BLaER1 (cell line): ENCODE results near the gene RNPS1.

Experiments
- H3K27ac ChIP-seq: shearing (Covaris generic); formaldehyde crosslinking; 2 replicates; pipeline ENCODE4 v1.8.1; 2022
- H3K27me3 ChIP-seq: shearing (Covaris generic); formaldehyde crosslinking; 2 replicates; pipeline ENCODE4 v1.8.1; 2022
- H3K36me3 ChIP-seq: shearing (Covaris generic); formaldehyde crosslinking; 2 replicates; pipeline ENCODE4 v1.8.1; 2022
- H3K4me1 ChIP-seq: shearing (Covaris generic); formaldehyde crosslinking; 2 replicates; pipeline ENCODE4 v1.8.1; 2022
- H3K4me2 ChIP-seq: shearing (Covaris generic); formaldehyde crosslinking; 2 replicates; pipeline ENCODE4 v1.8.1; 2022
- H3K4me3 ChIP-seq: shearing (Covaris generic); formaldehyde crosslinking; 2 replicates; pipeline ENCODE4 v1.8.1; 2022
- H3K9ac ChIP-seq: shearing (Covaris generic); formaldehyde crosslinking; 2 replicates; pipeline ENCODE4 v1.8.1; 2022
- H3K9me3 ChIP-seq: shearing (Covaris generic); formaldehyde crosslinking; 2 replicates; pipeline ENCODE4 v1.8.1; 2022
- H4K20me1 ChIP-seq: shearing (Covaris generic); formaldehyde crosslinking; 2 replicates; pipeline ENCODE4 v1.8.1; 2022
- Cebpa-rat ChIP-seq: shearing (Covaris generic); IDR thresholded peaks from 2 replicates; pipeline ENCODE4 v1.8.1; 2022

Gene RNPS1, protein sequence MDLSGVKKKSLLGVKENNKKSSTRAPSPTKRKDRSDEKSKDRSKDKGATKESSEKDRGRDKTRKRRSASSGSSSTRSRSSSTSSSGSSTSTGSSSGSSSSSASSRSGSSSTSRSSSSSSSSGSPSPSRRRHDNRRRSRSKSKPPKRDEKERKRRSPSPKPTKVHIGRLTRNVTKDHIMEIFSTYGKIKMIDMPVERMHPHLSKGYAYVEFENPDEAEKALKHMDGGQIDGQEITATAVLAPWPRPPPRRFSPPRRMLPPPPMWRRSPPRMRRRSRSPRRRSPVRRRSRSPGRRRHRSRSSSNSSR

DNA sequence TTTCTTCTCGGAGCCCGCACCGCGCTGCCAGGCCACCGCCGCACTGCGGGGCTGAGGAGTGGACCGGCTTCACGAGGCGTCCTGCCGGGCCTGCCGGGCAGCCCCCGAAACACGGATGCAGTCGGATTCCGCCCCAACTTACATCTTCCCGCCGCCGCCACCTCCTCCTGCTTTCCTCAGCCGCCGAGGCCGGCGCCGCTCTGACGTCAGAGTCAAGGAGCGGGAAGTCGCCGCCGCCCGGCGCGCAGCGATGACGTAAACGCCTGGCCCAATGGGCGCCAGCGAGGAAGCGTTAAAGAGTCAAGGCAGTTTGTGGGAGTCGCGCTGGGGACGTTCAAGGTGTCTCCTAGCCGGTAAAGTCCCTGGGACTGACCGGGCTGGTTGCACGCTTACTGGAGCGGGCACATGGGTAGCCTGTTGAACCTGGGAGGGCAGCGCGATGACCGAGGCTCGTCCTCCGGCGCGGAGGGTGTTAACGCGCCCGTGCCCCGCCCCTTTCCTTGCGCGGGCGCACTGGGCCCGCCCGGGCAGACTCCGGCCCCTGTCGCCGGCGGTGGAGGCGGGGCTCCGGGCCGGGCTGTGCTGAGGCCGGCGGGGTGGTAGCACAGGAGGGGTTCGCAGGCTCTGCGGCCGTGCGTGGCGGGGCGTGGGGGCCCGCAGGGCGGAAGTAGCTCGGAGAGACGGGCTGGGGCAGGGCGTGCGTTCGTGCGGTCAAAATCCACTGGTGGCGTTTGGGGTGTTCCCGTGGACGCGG lies at the start of gene RNPS1:
Gene RNPS1 (minus strand): TSS at position 214 of the 754 bp plus-strand sequence. CDS start 3,483 bp downstream, outside the sequence.
- H3K27ac ChIP-seq, result peak within 1 kb of the TSS; percentile 97

DNA sequence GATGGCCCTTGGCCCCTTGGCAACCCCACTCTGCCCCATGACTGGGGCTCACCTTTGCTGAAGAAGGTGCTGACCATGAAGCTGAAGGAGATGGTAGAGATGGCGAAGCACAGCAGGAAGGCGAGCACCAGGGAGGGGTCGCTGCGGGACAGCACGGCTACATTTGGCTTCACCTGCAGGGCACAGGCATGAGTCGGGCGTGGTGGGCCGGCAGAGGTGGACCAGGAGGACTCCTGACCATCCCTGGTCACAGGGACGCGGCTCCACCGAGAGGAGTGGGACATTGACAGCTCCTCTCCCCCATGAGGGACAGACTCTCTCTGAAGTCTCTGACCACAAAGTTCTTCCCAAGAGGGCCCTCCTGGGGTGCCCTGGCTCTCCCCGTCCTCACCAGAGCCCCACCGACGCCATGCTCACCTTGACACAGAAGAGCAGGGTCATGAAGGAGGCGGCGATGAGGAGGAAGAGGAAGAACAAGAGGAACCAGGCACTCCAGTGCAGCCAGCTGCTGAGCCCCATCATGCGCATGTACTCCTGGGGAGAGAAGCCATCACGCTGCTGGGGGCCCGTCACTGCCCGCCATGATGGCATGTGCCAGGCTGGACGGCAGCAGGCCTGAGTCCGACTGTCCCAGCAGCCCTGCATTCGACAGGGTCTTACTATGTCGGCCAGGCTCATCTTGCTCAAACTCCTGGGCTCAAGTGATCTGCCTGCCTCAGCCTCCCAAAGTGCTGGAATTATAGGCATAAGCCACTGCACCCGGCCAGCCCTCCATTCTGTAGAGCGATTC lies 49.5 kb upstream of the RNPS1 start:
- H3K36me3 ChIP-seq, result peaks cover 16% of the 10 kb centered on the region; the same call in 1 of the 2 replicates
- no peak overlapping the region for H3K4me3 ChIP-seq
- no peaks in the 10 kb centered on the region for H3K27me3 ChIP-seq
- no peak overlapping the region for H3K9ac ChIP-seq
- TF ChIP-seq Cebpa-rat, result no peak
- H3K9me3 ChIP-seq, result no peaks in the 10 kb centered on the region
- no peak overlapping the region for H3K4me2 ChIP-seq
- H3K4me1 ChIP-seq, result peaks cover 14% of the 10 kb centered on the region
- no peak overlapping the region for H3K27ac ChIP-seq
- no peaks in the 10 kb centered on the region for H4K20me1 ChIP-seq

More for the DNA sequence above, at the start of gene RNPS1:
- peak within 1 kb of the TSS; percentile 94 for H3K4me2 ChIP-seq
- 0 out of 2 replicates have a peak, but pooled peaks have one; percentile 26 for TF ChIP-seq Cebpa-rat
- peaks cover 32% of the 10 kb centered on the region for H3K36me3 ChIP-seq
- H4K20me1 ChIP-seq, result peaks cover 70% of the 10 kb centered on the region
- H3K4me3 ChIP-seq, result peak within 1 kb of the TSS; percentile 79
- H3K9ac ChIP-seq, result peak within 1 kb of the TSS; percentile 97
- H3K9me3 ChIP-seq, result no peaks in the 10 kb centered on the region
- peaks cover 34% of the 10 kb centered on the region for H3K4me1 ChIP-seq
- no peaks in the 10 kb centered on the region for H3K27me3 ChIP-seq

DNA sequence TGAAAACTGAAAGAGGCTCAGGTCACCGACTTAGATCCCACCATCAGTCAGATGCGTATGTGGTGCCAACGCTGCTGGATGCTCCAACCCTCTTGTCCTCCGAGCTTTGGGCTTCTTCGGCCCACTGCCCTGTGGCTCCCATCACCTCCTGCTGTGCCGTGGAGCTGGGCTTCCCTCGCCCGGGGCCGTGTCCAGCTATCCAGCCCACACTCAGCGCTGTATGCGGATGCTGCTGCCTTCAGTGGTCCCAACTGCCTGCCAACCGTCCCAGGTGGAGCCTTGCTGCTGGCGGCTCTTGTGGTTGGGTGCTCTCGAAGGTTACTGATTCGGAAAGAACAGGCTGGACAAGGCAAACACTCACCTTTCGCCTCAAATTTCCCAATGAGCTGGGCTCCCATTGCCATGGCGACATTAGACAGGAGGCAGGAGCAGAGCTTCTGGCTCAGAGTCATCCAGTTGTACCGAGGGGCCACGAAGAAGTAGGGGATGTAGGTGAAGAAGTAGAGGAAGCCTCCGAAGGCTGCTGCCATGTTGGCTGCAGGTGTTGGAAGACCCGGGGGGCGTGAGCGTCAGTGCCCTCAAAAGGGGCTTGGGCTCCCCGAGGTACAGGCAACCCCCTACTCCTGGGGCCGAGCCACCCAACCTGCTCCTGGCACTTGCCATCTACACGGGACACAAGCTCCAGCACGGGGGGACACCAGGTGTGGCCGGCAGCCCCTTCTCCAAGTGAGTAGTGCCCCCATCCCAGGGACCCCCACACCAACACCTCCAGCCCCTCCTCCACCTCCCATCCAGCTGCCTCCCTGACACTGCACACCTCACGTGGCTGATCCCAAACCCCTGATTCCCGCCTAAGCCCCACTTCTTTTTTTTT lies 40.4 kb upstream of the RNPS1 start:
- no peaks in the 10 kb centered on the region for H3K4me1 ChIP-seq
- H3K9me3 ChIP-seq, result no peaks in the 10 kb centered on the region
- no peak overlapping the region for H3K27ac ChIP-seq
- H3K9ac ChIP-seq, result no peak overlapping the region
- H3K4me3 ChIP-seq, result no peak overlapping the region
- no peaks in the 10 kb centered on the region for H3K27me3 ChIP-seq
- no peak for TF ChIP-seq Cebpa-rat
- no peak overlapping the region for H3K4me2 ChIP-seq
- H4K20me1 ChIP-seq, result no peaks in the 10 kb centered on the region
- H3K36me3 ChIP-seq, result peaks cover 15% of the 10 kb centered on the region; the same call in 1 of the 2 replicates

DNA sequence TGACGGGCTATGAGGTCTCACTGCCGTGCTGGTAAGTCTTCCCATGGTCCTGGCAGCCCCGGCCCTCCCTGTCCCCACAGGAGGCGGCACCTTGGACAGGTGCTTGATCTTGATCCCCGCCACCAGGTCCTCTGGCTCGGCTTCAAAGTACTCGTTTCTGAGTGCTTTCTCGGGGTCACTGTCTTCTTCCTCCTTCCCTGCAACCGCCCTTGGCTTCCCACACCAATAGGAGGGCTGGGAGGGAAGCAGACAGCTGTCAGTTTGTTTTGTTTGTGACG lies 31.9 kb upstream of the RNPS1 start:
- no peaks in the 10 kb centered on the region for H4K20me1 ChIP-seq
- H3K9me3 ChIP-seq, result no peaks in the 10 kb centered on the region
- H3K27me3 ChIP-seq, result no peaks in the 10 kb centered on the region
- peaks cover 14% of the 10 kb centered on the region; the same call in 1 of the 2 replicates for H3K36me3 ChIP-seq
- H3K9ac ChIP-seq, result peak overlapping the region; percentile 38; the same call in 1 of the 2 replicates
- no peak overlapping the region for H3K4me3 ChIP-seq
- H3K27ac ChIP-seq, result no peak overlapping the region
- H3K4me1 ChIP-seq, result peaks cover 17% of the 10 kb centered on the region
- H3K4me2 ChIP-seq, result peak overlapping the region; percentile 12; the same call in 1 of the 2 replicates
- no peak for TF ChIP-seq Cebpa-rat

DNA sequence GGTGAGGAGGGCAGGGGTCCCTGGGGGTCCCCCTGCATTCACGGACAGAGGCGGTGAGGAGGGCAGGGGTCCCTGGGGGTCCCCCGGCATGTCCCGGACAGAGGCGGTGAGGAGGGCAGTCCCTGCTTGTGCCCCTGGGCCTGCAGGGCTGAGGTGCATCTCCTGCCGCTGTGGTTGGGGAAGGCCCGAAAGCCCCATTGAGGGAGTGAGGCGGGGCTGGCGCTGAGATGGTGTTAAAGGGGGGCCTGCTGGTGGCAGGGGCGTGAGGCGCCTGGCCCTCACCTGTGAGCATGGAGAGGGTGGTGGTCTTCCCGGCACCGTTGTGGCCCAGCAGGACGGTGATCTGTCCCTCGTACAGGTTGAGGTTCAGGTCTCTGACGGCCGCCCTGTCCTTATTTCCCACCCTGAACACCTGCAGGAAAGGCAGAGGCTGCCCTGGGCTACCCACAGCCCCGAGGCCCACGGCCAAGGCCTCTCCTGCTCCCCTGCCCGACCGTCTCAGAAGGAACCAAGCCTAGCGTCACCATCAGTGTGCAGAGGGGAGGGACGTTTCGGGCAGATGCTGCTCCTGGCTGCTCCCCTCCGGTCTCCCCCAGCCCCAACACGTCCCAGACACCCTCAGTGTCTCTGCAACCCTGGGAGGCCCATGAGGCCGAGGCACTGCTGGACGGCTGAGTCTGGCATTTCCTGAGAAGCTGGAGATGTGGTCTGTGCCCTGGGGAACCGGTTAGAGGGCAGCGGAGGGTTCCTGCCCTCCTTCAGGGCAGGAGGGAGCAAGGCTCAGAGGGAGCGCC lies 31.4 kb upstream of the RNPS1 start:
- TF ChIP-seq Cebpa-rat, result no peak
- Histone ChIP-seq H3K27me3 (no peaks in the 10 kb centered on the region), H3K4me2 (peak overlapping the region; percentile 12; the same call in 1 of the 2 replicates), H3K4me1 (peaks cover 17% of the 10 kb centered on the region), H3K36me3 (peaks cover 16% of the 10 kb centered on the region; the same call in 1 of the 2 replicates), H3K9ac (peak overlapping the region; percentile 38; the same call in 1 of the 2 replicates), H3K4me3 (no peak overlapping the region), H3K9me3 (no peaks in the 10 kb centered on the region), H4K20me1 (no peaks in the 10 kb centered on the region), H3K27ac (no peak overlapping the region)

DNA sequence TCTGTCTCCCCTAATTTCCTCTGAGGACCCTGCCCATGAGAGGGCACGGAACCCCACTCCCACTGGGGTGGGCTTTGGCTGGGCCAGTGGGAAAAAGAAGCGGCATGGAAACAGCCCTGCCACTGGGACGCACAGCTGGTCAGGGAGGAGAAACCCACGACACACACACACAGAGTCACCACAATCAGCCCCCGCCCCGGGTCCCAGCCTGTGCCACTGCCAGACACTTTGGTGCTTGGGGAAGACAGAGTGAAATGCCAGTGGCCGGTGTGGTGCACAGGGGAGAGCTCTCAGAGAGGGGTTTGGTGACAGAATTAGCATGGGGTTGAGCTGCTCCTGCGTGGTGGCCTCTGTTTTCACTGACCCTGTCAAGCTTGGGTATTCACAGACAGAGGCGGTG lies 30.7 kb upstream of the RNPS1 start:
- no peaks in the 10 kb centered on the region for H4K20me1 ChIP-seq
- H3K27me3 ChIP-seq, result no peaks in the 10 kb centered on the region
- no peak for TF ChIP-seq Cebpa-rat
- no peak overlapping the region for H3K9ac ChIP-seq
- peaks cover 17% of the 10 kb centered on the region for H3K4me1 ChIP-seq
- no peak overlapping the region for H3K4me3 ChIP-seq
- H3K36me3 ChIP-seq, result peaks cover 11% of the 10 kb centered on the region; the same call in 1 of the 2 replicates
- H3K4me2 ChIP-seq, result no peak overlapping the region
- H3K9me3 ChIP-seq, result no peaks in the 10 kb centered on the region
- H3K27ac ChIP-seq, result no peak overlapping the region

DNA sequence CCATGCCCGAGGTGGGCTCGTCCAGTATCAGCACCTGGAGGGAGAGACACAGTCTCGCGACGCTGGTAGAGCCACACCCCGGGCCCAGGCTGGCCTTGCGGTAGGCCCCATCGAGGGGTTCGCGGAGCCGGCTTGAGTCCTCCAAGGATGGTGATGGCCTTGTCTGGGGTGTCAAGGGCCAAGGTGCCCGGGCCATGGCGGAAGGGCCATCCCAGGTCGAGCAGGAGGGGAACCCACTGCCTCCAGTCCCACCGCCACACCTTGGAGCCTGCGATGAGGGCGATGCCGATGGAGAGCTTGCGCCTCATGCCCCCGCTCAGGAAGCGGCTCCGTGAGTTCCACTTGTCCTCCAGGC lies 29.6 kb upstream of the RNPS1 start:
- H3K4me2 ChIP-seq, result no peak overlapping the region
- peaks cover 13% of the 10 kb centered on the region; the same call in 1 of the 2 replicates for H3K36me3 ChIP-seq
- H3K4me3 ChIP-seq, result no peak overlapping the region
- H3K9ac ChIP-seq, result no peak overlapping the region
- TF ChIP-seq Cebpa-rat, result no peak
- H3K27me3 ChIP-seq, result no peaks in the 10 kb centered on the region
- H3K9me3 ChIP-seq, result no peaks in the 10 kb centered on the region
- no peaks in the 10 kb centered on the region for H4K20me1 ChIP-seq
- H3K27ac ChIP-seq, result no peak overlapping the region
- peaks cover 17% of the 10 kb centered on the region for H3K4me1 ChIP-seq

DNA sequence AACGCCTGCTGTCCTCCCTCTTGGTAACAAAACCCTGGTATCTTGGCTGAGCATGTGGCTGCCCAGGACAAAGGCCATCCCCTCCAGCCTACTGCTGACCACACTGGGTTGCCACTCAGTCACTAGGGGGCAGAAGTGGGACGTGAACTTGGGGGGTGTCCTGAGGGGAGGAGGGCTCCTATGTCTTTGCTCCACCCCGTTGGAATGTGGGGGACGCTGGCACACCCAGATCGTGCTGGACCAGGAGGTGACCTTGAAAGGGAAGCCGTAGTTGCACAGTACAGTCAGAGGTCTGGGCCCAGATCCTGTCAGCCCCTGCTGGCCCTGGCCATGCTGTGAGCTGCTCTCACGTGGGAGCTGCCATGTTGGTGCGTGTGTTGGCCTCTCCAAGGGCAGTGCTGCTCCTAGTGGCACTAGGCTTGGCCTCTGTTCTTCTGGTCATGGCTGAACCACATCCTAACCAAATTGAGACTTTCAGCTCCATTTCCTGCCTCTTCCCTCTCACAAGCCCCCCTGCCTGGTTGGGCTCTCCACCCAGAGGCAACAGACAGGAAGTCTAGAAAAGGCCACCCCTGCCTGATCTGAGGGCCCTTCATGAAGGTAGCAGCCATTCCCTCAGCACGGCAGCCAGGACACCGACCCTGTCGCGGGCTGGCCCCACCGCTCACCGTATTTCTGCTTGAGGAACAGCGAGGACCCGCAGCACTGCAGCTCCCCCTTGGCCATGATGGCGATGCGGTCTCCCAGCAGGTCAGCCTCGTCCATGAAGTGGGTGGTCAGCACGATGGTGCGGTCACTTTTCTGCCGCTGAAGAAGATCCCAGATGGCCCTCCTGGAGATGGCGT lies 29.0 kb upstream of the RNPS1 start:
- H3K27me3 ChIP-seq, result no peaks in the 10 kb centered on the region
- no peak overlapping the region for H3K4me3 ChIP-seq
- peaks cover 17% of the 10 kb centered on the region for H3K4me1 ChIP-seq
- no peak overlapping the region for H3K4me2 ChIP-seq
- H3K36me3 ChIP-seq, result peaks cover 13% of the 10 kb centered on the region; the same call in 1 of the 2 replicates
- no peaks in the 10 kb centered on the region for H3K9me3 ChIP-seq
- H3K27ac ChIP-seq, result no peak overlapping the region
- H3K9ac ChIP-seq, result no peak overlapping the region
- no peaks in the 10 kb centered on the region for H4K20me1 ChIP-seq
- TF ChIP-seq Cebpa-rat, result no peak
